ENCODE data around the gene ARHGAP26. TPM values are rescaled to one million over a fixed set of nuclear protein-coding genes. Genes with fewer than 3 reads are reported as not detected.
"Not testable (repeated sequence)": the region's sequence is repeated elsewhere in the genome, so short reads cannot be mapped to it uniquely, and the experiment has no call there.

The ARHGAP26 gene
- total RNA-seq, 6 experiments from 2014 or later, result 6.7 to 14.5 (median 8.3) TPM

DNA sequence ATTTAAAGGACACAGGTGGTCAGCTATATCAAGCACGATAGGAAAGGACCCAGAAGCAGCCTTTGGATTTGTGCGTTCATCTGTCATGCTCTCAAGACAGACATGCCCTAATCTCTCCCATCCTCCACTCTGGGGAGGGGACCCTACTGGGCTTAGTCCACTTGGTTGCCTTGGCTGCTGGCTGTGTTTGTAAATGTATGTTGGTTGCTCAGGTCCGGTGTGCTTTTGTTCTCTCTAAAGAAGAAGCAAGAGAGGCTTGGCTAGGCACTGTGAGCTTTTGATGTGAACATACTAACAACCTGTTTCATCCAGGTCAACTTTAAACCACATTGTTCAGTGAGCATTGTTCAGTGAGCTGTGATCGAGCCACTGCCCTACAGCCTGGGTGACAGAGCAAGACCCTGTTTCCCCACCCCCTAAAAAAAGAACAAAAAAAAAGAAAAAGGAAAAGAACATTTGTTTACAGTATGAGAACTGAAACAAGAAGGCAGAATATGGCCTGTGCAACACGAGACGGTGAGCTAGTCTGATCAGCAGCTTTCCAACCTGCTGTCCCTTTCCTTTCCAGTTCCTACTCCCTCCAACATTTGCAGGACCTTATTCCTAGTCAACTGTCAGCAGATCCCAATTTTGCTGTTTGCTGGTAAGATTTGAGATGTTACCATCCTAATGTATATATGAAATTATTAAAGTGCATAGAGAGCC, 228.3 kb downstream of the ARHGAP26 start:
- no peak for TF ChIP-seq POLR2A (IDR thresholded peaks at IDR 0.05)
- TF ChIP-seq, protein P1, sequence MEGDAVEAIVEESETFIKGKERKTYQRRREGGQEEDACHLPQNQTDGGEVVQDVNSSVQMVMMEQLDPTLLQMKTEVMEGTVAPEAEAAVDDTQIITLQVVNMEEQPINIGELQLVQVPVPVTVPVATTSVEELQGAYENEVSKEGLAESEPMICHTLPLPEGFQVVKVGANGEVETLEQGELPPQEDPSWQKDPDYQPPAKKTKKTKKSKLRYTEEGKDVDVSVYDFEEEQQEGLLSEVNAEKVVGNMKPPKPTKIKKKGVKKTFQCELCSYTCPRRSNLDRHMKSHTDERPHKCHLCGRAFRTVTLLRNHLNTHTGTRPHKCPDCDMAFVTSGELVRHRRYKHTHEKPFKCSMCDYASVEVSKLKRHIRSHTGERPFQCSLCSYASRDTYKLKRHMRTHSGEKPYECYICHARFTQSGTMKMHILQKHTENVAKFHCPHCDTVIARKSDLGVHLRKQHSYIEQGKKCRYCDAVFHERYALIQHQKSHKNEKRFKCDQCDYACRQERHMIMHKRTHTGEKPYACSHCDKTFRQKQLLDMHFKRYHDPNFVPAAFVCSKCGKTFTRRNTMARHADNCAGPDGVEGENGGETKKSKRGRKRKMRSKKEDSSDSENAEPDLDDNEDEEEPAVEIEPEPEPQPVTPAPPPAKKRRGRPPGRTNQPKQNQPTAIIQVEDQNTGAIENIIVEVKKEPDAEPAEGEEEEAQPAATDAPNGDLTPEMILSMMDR (IDR thresholded peaks at IDR 0.05), result no peak
- no peak for DNase-seq
- no peak overlapping the region for H3K27ac ChIP-seq
- intact Hi-C loops (cut with DNase I), result no loop called here
- H3K36me3 ChIP-seq, result no peaks in the 10 kb centered on the region
- ATAC-seq, result no peak
- no peaks in the 10 kb centered on the region for H3K9me3 ChIP-seq
- no peak overlapping the region for H3K4me3 ChIP-seq
- 89% methylated on average over 6 of the region's 6 CpGs for WGBS (ENCODE audit: insufficient coverage, low coverage, low lambda C conversion rate, missing lambda C conversion rate)
- H3K4me1 ChIP-seq, result peaks cover 0 to 6% (median 0%) of the 10 kb centered on the region in 4 donors
- H3K27me3 ChIP-seq, result no peaks in the 10 kb centered on the region

DNA sequence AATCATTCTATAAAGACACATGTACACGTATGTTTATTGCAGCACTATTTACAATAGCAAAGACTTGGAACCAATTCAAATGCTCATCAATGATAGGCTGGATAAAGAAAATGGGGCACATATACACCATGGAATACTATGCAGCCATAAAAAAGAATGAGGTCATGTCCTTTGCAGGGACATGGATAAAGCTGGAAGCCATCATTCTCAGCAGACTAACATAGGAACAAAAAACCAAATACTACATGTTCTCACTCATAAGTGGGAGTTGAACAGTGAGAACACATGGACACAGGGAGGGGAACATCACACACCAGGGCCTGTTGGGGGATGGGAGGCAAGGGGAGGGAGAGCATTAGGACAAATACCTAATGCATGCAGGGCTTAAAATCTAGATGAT, 230.4 kb downstream of the ARHGAP26 start:
- H3K9me3 ChIP-seq; H3K4me3 ChIP-seq; DNase-seq; H3K4me1 ChIP-seq; ATAC-seq; H3K36me3 ChIP-seq; H3K27me3 ChIP-seq; intact Hi-C loops (cut with DNase I); H3K27ac ChIP-seq: not testable (repeated sequence)
- WGBS (ENCODE audit: insufficient coverage, low coverage, low lambda C conversion rate, missing lambda C conversion rate), result 100% methylated on average over 1 of the region's 1 CpG

DNA sequence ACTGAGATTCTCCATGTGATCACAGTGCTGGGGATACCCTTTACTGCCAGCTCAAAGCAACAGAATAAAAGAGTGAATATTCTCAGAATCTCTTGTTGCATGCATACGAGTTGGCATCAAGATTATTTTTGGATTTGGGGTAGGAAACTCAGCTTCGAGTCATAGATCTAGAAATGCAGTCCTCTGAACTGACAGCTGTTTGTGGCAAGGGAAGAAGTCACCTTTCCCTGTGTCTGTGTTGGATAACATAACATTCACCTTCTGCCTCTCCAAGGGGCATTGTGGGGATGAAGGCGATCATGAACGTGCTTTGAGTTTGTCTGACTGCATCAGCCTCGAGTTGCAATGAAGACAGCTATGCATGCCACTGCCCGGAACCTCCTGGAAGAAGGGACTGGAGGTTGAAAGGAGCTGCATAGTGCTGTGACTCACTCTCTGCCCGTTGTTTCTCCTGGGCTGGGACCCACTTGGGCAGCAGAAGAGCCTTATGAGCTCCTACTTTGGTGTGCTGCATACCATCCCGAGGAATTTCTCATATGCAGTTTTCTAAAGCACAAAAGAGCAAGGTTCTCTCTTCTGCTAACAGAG, 231.7 kb downstream of the ARHGAP26 start:
- TF ChIP-seq, protein P1 (IDR thresholded peaks at IDR 0.05), result no peak
- TF ChIP-seq POLR2A (IDR thresholded peaks at IDR 0.05), result no peak
- WGBS (ENCODE audit: insufficient coverage, low coverage, low lambda C conversion rate, missing lambda C conversion rate), result 50% methylated on average over 3 of the region's 8 CpGs
- intact Hi-C loops (cut with DNase I), result no loop called here

DNA sequence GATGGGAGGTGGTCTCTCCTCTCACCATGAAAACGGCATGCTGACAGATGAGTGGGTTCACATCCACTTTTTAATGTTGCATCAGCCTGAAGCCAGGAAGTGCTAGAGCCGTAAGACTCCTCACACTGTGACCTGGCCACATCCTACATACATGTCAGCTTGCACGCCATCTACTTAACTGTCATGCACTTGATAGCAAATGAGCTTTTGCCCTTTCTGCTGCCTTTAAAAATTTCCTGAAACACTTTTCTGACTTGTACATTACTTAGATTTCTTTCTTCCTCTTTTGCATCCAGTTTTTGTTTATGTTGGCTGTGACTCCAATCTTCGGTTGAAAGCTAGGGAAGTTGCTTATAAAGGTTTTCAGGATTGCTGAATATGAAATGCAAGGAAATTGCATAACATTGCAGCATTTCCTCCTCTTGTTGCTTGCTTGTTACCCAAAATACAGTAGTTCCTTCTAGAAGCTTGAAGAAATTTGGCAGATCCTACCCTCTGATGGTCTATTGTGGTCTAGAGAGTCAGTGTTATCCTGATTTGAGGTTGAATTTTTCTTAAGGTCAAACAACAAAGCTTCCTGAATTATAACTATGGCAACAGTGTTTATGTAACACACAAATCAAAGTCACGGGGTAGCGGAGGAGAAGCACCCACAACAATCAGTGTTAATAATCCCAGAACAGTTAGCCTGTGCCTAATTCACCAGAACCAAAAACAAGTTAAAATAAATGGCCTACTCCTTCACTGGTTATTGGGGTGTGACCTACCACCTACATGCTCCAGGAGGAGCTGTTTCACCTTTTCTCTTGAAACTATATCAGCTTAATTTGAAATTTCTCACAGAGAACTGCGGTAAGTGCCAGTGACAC, 232.5 kb downstream of the ARHGAP26 start:
- Histone ChIP-seq H3K9me3 (no peaks in the 10 kb centered on the region), H3K4me3 (no peak overlapping the region), H3K27me3 (no peaks in the 10 kb centered on the region), H3K27ac (peak overlapping the region; percentile 53 to 69 (median 62)), H3K4me1 (peaks cover 0 to 6% (median 0%) of the 10 kb centered on the region in 4 donors), H3K36me3 (no peaks in the 10 kb centered on the region)
- peak; percentile 81 to 83 (median 82) for ATAC-seq
- 27% methylated on average over 7 of the region's 7 CpGs for WGBS (ENCODE audit: insufficient coverage, low coverage, low lambda C conversion rate, missing lambda C conversion rate)
- intact Hi-C loops (cut with DNase I), result no loop called here
- TF ChIP-seq, protein P1 (IDR thresholded peaks at IDR 0.05), result peak; percentile 46 to 71 (median 56)
- no peak for TF ChIP-seq POLR2A (IDR thresholded peaks at IDR 0.05)
- DNase-seq, result no peak

More for the DNA sequence above, 231.7 kb downstream of the ARHGAP26 start:
- Histone ChIP-seq H3K36me3 (no peaks in the 10 kb centered on the region), H3K4me3 (no peak overlapping the region), H3K9me3 (no peaks in the 10 kb centered on the region), H3K4me1 (peaks cover 0 to 6% (median 0%) of the 10 kb centered on the region in 4 donors), H3K27ac (peak overlapping the region; percentile 4 to 62 (median 59)), H3K27me3 (no peaks in the 10 kb centered on the region)
- peak in 3 of 4 donors; percentile 8 to 28 (median 9) for ATAC-seq
- no peak for DNase-seq
